GM23248 (cell line): ENCODE results near the gene TNRC6C.

Experiments
- EZH2 ChIP-seq: fragments of 200-600 bp; sonication (generic); IDR thresholded peaks from 2 replicates; pipeline ENCODE4 v1.6.1; 2018; ENCODE audit warnings: antibody characterized with exemption, mild to moderate bottlenecking; ENCODE audit not compliant: insufficient read depth, poor library complexity, severe bottlenecking
- EZH2phosphoT487 ChIP-seq: fragments of 200-600 bp; sonication (generic); IDR thresholded peaks from 2 replicates; pipeline ENCODE4 v1.6.1; 2018; ENCODE audit warnings: antibody characterized with exemption, moderate library complexity, mild to moderate bottlenecking, low read depth; ENCODE audit not compliant: insufficient read depth

DNA sequence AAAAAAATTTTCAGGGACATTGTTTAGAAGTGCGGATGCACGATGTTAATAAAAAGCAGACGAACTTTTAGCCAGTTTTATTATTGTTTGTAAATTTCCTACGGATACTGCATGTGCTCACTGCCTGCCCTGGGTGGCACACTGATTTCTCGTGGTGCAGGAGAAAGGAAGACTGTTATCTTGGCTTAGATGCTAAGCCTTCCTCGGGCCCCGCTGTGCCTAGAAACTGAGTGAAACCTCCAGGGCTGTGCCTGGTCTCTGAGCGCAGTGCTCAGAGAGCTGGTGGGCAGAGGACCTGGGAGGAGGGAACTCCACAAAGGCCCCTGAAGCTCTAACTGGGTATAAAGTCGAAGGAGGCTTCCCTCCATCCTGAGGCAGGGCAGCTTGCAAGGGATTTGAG lies 35.4 kb upstream of the TNRC6C start:
- no peak for TF ChIP-seq EZH2
- TF ChIP-seq EZH2phosphoT487, result no peak
